Ishikawa (cell line): Measurements from ENCODE around the gene ZFAND5.

Experiments
- CEBPB ChIP-seq: IDR thresholded peaks from 2 replicates; pipeline ENCODE4 v1.6.1; 2012
- CREB1 ChIP-seq: IDR thresholded peaks from 2 replicates; pipeline ENCODE4 v1.6.1; 2012; ENCODE audit warnings: low read depth
- EGR1 ChIP-seq: IDR thresholded peaks from 2 replicates; pipeline ENCODE4 v1.6.1; 2012
- EP300 ChIP-seq: IDR thresholded peaks from 2 replicates; pipeline ENCODE4 v1.6.1; 2012; ENCODE audit warnings: borderline replicate concordance
- FOXM1 ChIP-seq: IDR thresholded peaks from 2 replicates; pipeline ENCODE4 v1.6.1; 2012; ENCODE audit warnings: low read depth, borderline replicate concordance
- NFIC ChIP-seq: IDR thresholded peaks from 2 replicates; pipeline ENCODE4 v1.6.1; 2012
- RAD21 ChIP-seq: IDR thresholded peaks from 2 replicates; pipeline ENCODE4 v1.6.1; 2012; ENCODE audit warnings: low read depth
- TAF1 ChIP-seq: IDR thresholded peaks from 2 replicates; pipeline ENCODE4 v1.6.1; 2012; ENCODE audit warnings: low read depth, mild to moderate bottlenecking
- TCF12 ChIP-seq: IDR thresholded peaks from 2 replicates; pipeline ENCODE4 v1.6.1; 2012; ENCODE audit warnings: low read depth
- TEAD4 ChIP-seq: IDR thresholded peaks from 2 replicates; pipeline ENCODE4 v1.6.1; 2012
- YY1 ChIP-seq: IDR thresholded peaks from 2 replicates; pipeline ENCODE4 v1.6.1; 2012; ENCODE audit warnings: low read depth
- ZBTB7A ChIP-seq: IDR thresholded peaks from 2 replicates; pipeline ENCODE4 v1.6.1; 2012; ENCODE audit warnings: low read depth
- TF ChIP-seq, protein P1 (sequence below): IDR thresholded peaks from 2 replicates; pipeline ENCODE4 v1.6.1; 2012; ENCODE audit warnings: low read depth, mild to moderate bottlenecking
- TF ChIP-seq, protein P2 (sequence below): IDR thresholded peaks from 2 replicates; pipeline ENCODE4 v1.6.1; 2012
- TF ChIP-seq, protein P3 (sequence below): IDR thresholded peaks from 2 replicates; pipeline ENCODE4 v1.6.1; 2012

Gene ZFAND5

DNA sequence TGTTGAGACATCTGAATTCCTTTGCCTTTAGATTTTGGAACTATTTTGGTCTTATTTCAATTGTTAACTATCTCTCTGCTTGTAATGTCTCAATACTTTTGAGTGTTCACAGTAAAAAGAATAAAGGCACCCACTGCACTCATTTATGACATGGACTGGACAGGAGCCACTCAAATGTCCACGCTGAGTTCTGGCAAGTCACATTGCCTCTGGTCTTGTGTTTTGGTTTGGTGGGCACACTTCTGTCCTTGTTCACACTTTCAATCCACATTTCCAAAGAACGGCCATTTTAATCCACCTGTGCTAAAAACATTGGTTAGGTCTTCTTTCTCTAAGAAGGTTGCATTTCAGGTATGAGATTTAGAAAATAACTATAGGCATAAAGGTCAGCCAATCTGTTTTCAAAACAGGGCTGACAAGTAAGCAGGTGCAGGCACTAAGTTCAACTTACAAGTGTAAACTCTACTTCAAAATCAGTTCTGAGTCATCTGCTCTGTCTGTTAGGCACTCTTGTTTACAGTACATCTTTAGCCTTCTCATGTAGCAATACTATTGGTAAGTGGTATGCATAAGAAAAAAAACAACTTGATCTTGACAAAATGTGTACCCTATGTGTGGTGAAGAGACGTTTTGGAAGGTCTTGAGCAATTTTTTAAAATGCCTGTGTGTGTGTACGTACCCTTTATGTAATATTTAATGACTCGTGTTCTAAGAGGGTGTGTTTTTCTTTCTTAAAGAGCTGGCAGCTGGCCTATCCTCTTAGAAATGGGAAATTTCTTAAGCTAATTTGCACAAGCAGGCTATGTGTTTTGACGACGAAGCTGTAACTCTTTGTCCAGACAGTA is 31.5 kb upstream of the ZFAND5 start:
- no peak for TF ChIP-seq CEBPB
- no peak for TF ChIP-seq EP300
- no peak for TF ChIP-seq FOXM1
- TF ChIP-seq, protein P1, sequence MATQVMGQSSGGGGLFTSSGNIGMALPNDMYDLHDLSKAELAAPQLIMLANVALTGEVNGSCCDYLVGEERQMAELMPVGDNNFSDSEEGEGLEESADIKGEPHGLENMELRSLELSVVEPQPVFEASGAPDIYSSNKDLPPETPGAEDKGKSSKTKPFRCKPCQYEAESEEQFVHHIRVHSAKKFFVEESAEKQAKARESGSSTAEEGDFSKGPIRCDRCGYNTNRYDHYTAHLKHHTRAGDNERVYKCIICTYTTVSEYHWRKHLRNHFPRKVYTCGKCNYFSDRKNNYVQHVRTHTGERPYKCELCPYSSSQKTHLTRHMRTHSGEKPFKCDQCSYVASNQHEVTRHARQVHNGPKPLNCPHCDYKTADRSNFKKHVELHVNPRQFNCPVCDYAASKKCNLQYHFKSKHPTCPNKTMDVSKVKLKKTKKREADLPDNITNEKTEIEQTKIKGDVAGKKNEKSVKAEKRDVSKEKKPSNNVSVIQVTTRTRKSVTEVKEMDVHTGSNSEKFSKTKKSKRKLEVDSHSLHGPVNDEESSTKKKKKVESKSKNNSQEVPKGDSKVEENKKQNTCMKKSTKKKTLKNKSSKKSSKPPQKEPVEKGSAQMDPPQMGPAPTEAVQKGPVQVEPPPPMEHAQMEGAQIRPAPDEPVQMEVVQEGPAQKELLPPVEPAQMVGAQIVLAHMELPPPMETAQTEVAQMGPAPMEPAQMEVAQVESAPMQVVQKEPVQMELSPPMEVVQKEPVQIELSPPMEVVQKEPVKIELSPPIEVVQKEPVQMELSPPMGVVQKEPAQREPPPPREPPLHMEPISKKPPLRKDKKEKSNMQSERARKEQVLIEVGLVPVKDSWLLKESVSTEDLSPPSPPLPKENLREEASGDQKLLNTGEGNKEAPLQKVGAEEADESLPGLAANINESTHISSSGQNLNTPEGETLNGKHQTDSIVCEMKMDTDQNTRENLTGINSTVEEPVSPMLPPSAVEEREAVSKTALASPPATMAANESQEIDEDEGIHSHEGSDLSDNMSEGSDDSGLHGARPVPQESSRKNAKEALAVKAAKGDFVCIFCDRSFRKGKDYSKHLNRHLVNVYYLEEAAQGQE = no peak
- TF ChIP-seq NFIC = no peak
- no peak for TF ChIP-seq YY1
- TF ChIP-seq CREB1 = no peak
- no peak for TF ChIP-seq EGR1
- TF ChIP-seq TEAD4 = no peak
- TF ChIP-seq TCF12 = no peak
- TF ChIP-seq ZBTB7A = no peak
- TF ChIP-seq, protein P2, sequence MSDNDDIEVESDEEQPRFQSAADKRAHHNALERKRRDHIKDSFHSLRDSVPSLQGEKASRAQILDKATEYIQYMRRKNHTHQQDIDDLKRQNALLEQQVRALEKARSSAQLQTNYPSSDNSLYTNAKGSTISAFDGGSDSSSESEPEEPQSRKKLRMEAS = no peak
- no peak for TF ChIP-seq TAF1
- no peak for TF ChIP-seq RAD21
- TF ChIP-seq, protein P3, sequence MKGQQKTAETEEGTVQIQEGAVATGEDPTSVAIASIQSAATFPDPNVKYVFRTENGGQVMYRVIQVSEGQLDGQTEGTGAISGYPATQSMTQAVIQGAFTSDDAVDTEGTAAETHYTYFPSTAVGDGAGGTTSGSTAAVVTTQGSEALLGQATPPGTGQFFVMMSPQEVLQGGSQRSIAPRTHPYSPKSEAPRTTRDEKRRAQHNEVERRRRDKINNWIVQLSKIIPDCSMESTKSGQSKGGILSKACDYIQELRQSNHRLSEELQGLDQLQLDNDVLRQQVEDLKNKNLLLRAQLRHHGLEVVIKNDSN = no peak

DNA sequence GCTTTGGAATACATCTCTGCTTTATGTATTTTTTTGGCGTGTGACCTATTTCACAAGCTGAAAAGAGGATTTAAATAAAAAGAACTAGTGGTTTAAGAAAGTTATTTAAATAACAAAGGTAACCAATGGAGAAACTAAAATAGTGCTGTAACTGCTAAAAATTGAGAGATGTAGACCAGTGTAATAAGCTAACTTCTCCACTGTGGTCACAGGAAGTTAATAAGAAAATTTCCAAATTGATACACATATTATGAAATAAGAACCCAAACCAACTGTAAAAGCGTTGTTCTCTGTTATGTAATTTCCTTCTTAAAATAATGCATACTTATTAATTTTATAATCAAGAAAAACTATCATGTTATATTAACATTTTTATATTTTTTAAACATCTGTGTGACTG is 29.1 kb upstream of the ZFAND5 start:
- TF ChIP-seq, protein P2 = no peak
- TF ChIP-seq, protein P1 = no peak
- TF ChIP-seq YY1 = no peak
- no peak for TF ChIP-seq CEBPB
- no peak for TF ChIP-seq FOXM1
- TF ChIP-seq TEAD4 = no peak
- no peak for TF ChIP-seq ZBTB7A
- TF ChIP-seq NFIC = no peak
- TF ChIP-seq EGR1 = no peak
- TF ChIP-seq EP300 = no peak
- no peak for TF ChIP-seq TAF1
- TF ChIP-seq TCF12 = no peak
- TF ChIP-seq CREB1 = no peak

DNA sequence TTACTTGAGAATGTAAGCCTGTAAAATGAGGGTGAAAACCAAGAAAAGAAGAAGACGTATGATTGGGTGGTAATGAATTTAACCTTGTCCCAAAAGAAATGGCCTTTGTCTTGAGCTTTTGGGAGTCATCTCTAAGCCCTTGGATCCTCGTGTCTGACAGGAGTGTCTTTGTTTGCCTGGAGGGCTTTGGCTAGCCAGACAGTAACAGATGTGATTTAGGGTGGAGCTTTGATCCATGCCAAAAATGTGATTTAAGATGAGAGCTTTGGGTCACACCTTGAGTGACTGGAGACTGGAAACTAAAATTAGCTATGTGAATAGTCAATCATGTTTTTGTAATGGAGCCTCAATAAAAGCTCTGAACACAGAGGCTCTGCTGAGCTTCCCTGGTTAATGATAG is 25.9 kb upstream of the ZFAND5 start:
- TF ChIP-seq CEBPB = no peak
- no peak for TF ChIP-seq NFIC
- no peak for TF ChIP-seq ZBTB7A
- TF ChIP-seq EP300 = no peak
- TF ChIP-seq EGR1 = no peak
- no peak for TF ChIP-seq TCF12
- TF ChIP-seq YY1 = no peak
- no peak for TF ChIP-seq TAF1
- no peak for TF ChIP-seq FOXM1
- TF ChIP-seq CREB1 = no peak
- no peak for TF ChIP-seq RAD21
- no peak for TF ChIP-seq TEAD4

DNA sequence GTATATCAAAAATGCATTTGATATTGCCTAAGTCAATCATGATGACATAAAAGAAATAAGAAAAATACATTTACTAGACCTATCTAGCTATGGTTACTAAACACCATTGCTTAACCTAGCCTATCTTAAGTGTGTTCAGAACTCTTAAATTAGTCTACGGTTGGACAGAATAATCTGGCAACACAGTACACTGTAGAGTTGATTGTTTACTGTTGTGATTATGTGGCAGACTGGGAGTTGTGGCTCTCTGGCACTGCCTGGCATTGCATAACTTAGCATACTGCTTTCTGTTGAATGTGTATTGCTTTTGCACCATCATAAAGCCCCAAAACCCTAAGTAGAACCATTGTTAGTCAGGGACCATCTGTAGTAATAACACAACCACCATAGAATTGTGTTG is 21.2 kb upstream of the ZFAND5 start:
- TF ChIP-seq CREB1 (no peak), TAF1 (no peak), TEAD4 (no peak), CEBPB (no peak), EGR1 (no peak), NFIC (no peak)
- TF ChIP-seq, protein P3 = no peak

DNA sequence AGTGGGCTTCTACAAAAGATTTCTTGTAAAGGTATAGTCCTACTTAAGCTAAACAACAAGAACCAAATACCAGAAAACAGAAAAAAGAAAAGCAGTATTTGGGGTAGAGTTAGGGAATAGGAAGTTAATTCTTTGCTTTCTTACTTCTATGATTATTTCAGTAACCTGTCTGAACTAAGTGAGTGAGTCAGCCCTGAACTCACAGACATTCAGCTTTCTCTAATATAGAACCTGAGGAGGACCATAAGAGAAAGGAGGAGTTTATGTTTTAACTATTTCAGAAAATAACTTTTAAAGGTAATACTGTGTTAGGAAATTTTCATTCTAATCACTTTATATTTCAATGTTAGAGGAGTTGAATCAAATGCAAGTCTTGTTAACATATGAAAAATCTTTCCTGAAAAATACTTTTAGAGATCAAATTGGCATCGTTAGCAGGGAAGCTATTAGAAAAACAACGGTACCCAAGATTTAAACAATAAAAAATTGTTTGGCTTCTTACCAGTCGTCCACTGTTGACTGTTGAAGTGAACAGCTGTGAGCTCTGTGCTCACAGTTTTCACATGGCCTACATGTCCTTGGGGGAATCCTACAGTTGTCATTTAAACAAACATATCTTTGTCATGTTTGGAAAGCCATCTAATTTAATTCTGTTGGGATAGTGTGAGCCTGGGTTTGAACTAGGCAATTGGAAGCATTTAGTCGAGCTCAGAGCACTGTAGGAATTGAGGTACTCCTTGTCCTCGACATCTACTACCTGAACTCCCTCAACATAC is 19.9 kb upstream of the ZFAND5 start:
- TF ChIP-seq CREB1 = no peak
- TF ChIP-seq EGR1 = no peak
- TF ChIP-seq FOXM1 = no peak
- no peak for TF ChIP-seq NFIC
- TF ChIP-seq TAF1 = no peak
- TF ChIP-seq RAD21 = no peak
- TF ChIP-seq TEAD4 = no peak
- TF ChIP-seq EP300 = no peak
- TF ChIP-seq, protein P3 = no peak
